MCF 10A (cell line): ENCODE measurements around the gene LTB4R. TPM values are rescaled to one million over a fixed set of nuclear protein-coding genes. Genes with fewer than 3 reads are reported as not detected.

Experiments
- BruUV-seq: library from RNA; stranded (reverse); fragments of 400-500 nt; replicated peaks from 2 replicates; lab custom pipeline; 2021; lab: Mats Ljungman, UMichigan
- CTCF ChIA-PET: fragments of 300-600 bp; sonication (Branson Sonifier 250); formaldehyde crosslinking; extraction: SDS; loops from one replicate; lab custom pipeline; 2021; ENCODE audit warnings: antibody characterized with exemption, inconsistent platforms; lab: Yijun Ruan, JAX
- POLR2A ChIA-PET: fragments of 300-600, 350-650 bp; sonication (Branson Sonifier 250); formaldehyde crosslinking; extraction: SDS; loops from one replicate; lab custom pipeline; 2020; ENCODE audit warnings: antibody characterized with exemption, inconsistent platforms; lab: Yijun Ruan, JAX
- DNase-seq: peaks from one replicate; pipeline ENCODE4 v3.0.0-alpha.2; 2018; ENCODE audit not compliant: unreplicated experiment
- H3K27ac Mint-ChIP-seq: one replicate; pipeline ENCODE4 v1.8.0; 2022; ENCODE audit warnings: mild to moderate bottlenecking, low read depth, mixed read lengths; ENCODE audit not compliant: unreplicated experiment
- H3K27me3 Mint-ChIP-seq: one replicate; pipeline ENCODE4 v1.8.0; 2022; ENCODE audit warnings: mixed read lengths; ENCODE audit not compliant: insufficient read depth, unreplicated experiment
- H3K36me3 Mint-ChIP-seq: one replicate; pipeline ENCODE4 v1.8.0; 2022; ENCODE audit warnings: mild to moderate bottlenecking, moderate library complexity, mixed read lengths; ENCODE audit not compliant: insufficient read depth, unreplicated experiment
- H3K4me1 Mint-ChIP-seq: one replicate; pipeline ENCODE4 v1.8.0; 2022; ENCODE audit warnings: mixed read lengths; ENCODE audit not compliant: insufficient read depth, unreplicated experiment
- H3K4me3 Mint-ChIP-seq: one replicate; pipeline ENCODE4 v1.8.0; 2022; ENCODE audit warnings: mild to moderate bottlenecking, moderate library complexity, mixed read lengths; ENCODE audit not compliant: unreplicated experiment
- H3K9me3 Mint-ChIP-seq: one replicate; pipeline ENCODE4 v1.8.0; 2022; ENCODE audit warnings: mixed read lengths; ENCODE audit not compliant: unreplicated experiment
- intact Hi-C: fragments of 100-400 bp; cut with micrococcal nuclease; formaldehyde crosslinking; loops from 2 replicates; pipeline ENCODE4 v1.14.1; 2022
- total RNA-seq: library from RNA; stranded (reverse); gene quantifications from 2 replicates; pipeline ENCODE4 v1.2.3, GENCODE V29; 2022
- TF ChIP-seq, protein P1 (sequence below): fragments of 200-600 bp; IDR thresholded peaks from one replicate; pipeline ENCODE4 v1.8.0; 2022; ENCODE audit warnings: antibody characterized with exemption, mild to moderate bottlenecking; ENCODE audit not compliant: unreplicated experiment

The LTB4R gene
- total RNA-seq, 1 experiment from 2014 or later = 15.8 TPM

- H3K9me3 Mint-ChIP-seq = peaks cover 7% of the 10 kb centered on the region
- H3K4me3 Mint-ChIP-seq = no peak overlapping the region
- no peak for DNase-seq
- H3K27me3 Mint-ChIP-seq = no peaks in the 10 kb centered on the region
- POLR2A ChIA-PET = interaction anchor here (1.1 to 9.5 kb wide), 3 partner anchors 19 to 35 kb away, joined by 3 to 146 read pairs (median 4); partner anchors contain the start of gene TINF2
- TF ChIP-seq, protein P1, sequence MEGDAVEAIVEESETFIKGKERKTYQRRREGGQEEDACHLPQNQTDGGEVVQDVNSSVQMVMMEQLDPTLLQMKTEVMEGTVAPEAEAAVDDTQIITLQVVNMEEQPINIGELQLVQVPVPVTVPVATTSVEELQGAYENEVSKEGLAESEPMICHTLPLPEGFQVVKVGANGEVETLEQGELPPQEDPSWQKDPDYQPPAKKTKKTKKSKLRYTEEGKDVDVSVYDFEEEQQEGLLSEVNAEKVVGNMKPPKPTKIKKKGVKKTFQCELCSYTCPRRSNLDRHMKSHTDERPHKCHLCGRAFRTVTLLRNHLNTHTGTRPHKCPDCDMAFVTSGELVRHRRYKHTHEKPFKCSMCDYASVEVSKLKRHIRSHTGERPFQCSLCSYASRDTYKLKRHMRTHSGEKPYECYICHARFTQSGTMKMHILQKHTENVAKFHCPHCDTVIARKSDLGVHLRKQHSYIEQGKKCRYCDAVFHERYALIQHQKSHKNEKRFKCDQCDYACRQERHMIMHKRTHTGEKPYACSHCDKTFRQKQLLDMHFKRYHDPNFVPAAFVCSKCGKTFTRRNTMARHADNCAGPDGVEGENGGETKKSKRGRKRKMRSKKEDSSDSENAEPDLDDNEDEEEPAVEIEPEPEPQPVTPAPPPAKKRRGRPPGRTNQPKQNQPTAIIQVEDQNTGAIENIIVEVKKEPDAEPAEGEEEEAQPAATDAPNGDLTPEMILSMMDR = no peak
- CTCF ChIA-PET = interaction anchor here (0.7 to 32.3 kb wide), 3 partner anchors 22 to 35 kb away, joined by 3 to 457 read pairs (median 392); partner anchors contain the start of genes DHRS1, NOP9 and TINF2
- peaks cover 12% of the 10 kb centered on the region for H3K36me3 Mint-ChIP-seq
- BruUV-seq = no TSS peak
- no peak overlapping the region for H3K27ac Mint-ChIP-seq
- peaks cover 53% of the 10 kb centered on the region for H3K4me1 Mint-ChIP-seq
- intact Hi-C loops = no loop called here
These were observed 34.2 kb upstream of the LTB4R start for GRCh38 chr14:24277071-24277470.

- TF ChIP-seq, protein P1 = no peak
- Mint-ChIP-seq H3K9me3 (peaks cover 7% of the 10 kb centered on the region), H3K36me3 (peaks cover 7% of the 10 kb centered on the region), H3K27me3 (no peaks in the 10 kb centered on the region), H3K27ac (peak overlapping the region; percentile 47), H3K4me3 (no peak overlapping the region), H3K4me1 (peaks cover 46% of the 10 kb centered on the region)
- POLR2A ChIA-PET = interaction anchor here (1.1 to 9.5 kb wide), 5 partner anchors 13 to 35 kb away, joined by 3 to 146 read pairs (median 4); partner anchors contain the start of gene TINF2
- BruUV-seq = no TSS peak
- intact Hi-C loops = no loop called here
- CTCF ChIA-PET = interaction anchor here (0.6 to 32.3 kb wide), 6 partner anchors 21 to 1425 kb away, joined by 3 to 457 read pairs (median 4); partner anchors contain the start of genes CIDEB, DHRS1, LTB4R2 and NOP9
- no peak for DNase-seq
These were observed 33.5 kb upstream of the LTB4R start for GRCh38 chr14:24277606-24278321.

GRCh38 chr14:24278424-24278823 is 32.9 kb upstream of the LTB4R start:
- Mint-ChIP-seq H3K27ac (peak overlapping the region; percentile 47), H3K4me1 (peaks cover 40% of the 10 kb centered on the region), H3K4me3 (no peak overlapping the region), H3K36me3 (peaks cover 7% of the 10 kb centered on the region), H3K9me3 (peaks cover 7% of the 10 kb centered on the region), H3K27me3 (no peaks in the 10 kb centered on the region)
- no TSS peak for BruUV-seq
- ChIA-PET POLR2A (interaction anchor here (1.2 to 6.2 kb wide), 3 partner anchors 12 to 36 kb away, joined by 3 to 65 read pairs (median 7); partner anchors contain the start of genes DHRS1, NOP9 and TINF2), CTCF (interaction anchor here (0.5 to 32.3 kb wide), 8 partner anchors 14 to 1426 kb away, joined by 3 to 457 read pairs (median 5); partner anchors contain the start of genes CIDEB, DHRS1, LTB4R2 and NOP9)
- DNase-seq = no peak
- intact Hi-C loops = no loop called here
- TF ChIP-seq, protein P1 = no peak
